ENCODE data around the gene KLF9.

DNA sequence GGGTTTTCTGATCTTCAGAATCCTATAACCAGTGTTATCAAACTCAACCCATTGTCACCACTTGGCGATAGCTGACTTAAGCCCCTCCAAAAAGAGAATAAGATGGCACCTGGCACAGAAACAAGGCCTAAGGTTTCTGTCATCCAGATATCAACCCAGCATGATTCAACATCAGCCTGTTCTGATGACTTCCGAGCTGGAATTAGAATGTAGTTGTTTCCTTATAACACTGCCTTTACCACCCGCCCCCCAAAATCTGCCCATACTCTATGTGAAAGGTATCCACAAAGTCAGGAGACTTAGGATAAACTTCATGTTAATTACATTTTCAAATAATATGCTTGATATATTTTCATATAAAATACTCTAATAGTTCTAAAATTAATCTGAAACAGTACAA, 5.2 kb downstream of the KLF9 start:
- TF ChIP-seq CTCF (conservative IDR thresholded peaks at IDR 0.05 in 1 of 2, IDR thresholded peaks at IDR 0.05 in 1 of 2; ENCODE audit: extremely low read depth in 1 of 2, insufficient read depth in 1 of 2, low read depth in 1 of 2, low read length in 2 of 2), result no peak
- no peak for TF ChIP-seq EZH2 (IDR thresholded peaks at IDR 0.05; ENCODE audit: borderline replicate concordance, low read length)
